NCI-H1930 (cell line): Measurements from ENCODE around the gene OPRL1.
A peak's percentile ranks its signal among the peaks of the same experiment; 100 is the strongest.

ENCODE experiments used
- DNase-seq, 2 experiments: peaks; one replicate each; lab custom pipeline; 2025; lab: John Stamatoyannopoulos, UW

The OPRL1 gene

GRCh38 chr20:64072498-64073063 lies 7.3 kb upstream of the OPRL1 start:
- DNase-seq: no peak

DNA sequence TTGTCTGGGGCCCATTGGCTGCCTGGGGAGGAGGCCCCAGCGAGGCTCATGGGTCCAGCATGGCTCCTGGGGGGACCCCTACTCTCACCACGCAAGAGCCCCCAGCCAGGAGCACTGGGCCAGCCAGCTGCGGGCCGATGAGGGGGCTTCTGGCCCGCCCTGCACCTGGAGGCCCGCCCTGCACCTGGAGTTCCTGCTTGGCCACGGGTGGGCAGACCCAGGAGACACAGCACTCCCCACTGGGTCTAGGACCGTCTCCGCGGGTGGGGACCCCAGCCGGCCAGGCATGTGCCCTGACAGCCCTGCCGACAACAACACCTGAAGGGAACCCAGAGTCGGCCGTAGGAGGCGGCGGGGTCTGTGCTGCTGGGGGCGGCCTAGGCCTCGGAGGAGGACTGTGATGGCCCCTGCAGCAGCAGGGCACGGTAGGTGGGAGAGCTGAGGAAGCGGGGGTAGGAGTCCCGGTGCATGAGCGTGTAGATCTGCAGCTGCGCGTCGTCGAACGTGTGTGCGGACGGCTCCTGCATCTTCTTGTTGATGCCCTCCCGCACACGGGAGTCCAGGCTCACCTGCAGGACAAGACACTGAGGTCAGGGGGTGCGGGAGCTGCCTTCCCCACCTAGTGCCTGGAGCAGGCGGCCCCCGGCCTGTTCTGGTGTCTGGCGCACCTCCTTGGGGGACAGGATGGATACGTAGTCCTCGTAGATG lies 6.3 kb upstream of the OPRL1 start:
- no peak for DNase-seq

- DNase-seq: no peak
Measured at GRCh38 chr20:64074184-64074789, 5.6 kb upstream of the OPRL1 start.

- no peak for DNase-seq
Measured at GRCh38 chr20:64074963-64075362, 4.9 kb upstream of the OPRL1 start.

GRCh38 chr20:64075556-64075955 lies 4.3 kb upstream of the OPRL1 start:
- no peak for DNase-seq

DNA sequence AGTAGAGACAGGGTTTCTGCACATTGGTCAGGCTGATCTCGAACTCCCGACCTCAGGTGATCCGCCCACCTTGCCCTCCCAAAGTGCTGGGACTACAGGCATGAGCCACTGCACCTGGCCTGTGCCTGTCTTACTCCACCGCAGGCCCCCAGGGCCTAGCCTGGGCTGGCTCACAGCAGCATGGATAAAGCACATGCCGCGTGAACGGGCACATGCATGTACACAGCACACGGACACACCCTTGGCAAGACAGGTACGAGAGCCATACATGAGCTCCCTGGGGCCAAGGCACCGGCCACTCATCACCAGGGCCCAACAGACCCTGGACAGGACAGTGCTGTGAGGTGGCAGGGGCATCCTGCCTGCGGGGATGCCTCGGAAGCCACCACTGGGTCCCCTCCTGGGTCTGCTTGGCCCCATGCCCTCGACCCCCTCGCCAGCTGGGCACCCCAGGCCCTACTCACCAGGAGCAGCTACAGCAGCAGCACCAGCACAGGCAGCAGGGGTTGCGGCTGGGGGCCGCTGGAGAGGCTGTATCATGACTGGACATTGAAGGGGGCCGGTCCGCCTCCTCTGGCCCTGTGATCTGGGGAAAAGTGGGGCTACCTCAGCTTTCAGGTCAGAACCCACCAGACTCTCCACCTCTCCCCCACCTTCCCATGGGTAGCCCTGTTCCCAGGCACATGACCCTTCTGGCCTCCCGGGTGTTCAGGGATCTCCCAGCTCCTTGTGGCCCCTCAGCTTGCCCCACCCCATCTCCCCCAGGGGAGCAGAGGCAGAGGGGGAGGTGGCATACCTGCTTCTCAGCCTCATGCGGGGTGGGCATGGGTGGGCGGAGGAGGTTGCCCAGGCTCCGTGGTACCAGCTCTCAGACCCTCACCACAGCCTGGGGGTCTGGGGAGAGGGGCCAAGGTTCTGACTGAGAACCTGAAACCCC lies 3.6 kb upstream of the OPRL1 start:
- DNase-seq: no peak

GRCh38 chr20:64077094-64077493 lies 2.8 kb upstream of the OPRL1 start:
- DNase-seq: no peak

DNA sequence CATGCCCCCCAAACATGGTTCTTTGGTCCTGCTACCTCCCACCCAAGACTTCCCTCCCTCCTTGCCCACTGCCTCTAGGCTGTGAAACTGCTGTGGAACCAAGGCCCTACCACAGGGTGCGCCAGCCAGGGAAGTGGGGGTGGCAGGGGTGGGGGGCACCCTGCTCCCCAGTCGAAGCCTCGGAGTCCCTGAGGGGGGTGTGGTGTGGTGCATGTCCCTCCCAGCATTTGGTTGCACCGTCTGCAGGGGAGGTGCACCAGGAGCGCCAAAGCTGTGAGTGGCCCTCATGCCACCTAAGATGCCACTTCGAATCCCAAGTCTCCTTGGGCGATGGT lies 2.4 kb upstream of the OPRL1 start:
- no peak for DNase-seq

- DNase-seq: no peak
Measured at GRCh38 chr20:64077876-64078551, 1.9 kb upstream of the OPRL1 start.

- DNase-seq: no peak
Measured at GRCh38 chr20:64078934-64079272, 979 bp upstream of the OPRL1 start.

- DNase-seq: peak; percentile 65 to 85
Measured at GRCh38 chr20:64079273-64080012, 439 bp upstream of the OPRL1 start, which contains the start of gene RGS19. Gene RGS19, minus strand, starts transcription at chr20:64079518. Its CDS starts 2,632 bp downstream, at chr20:64076886.

GRCh38 chr20:64080813-64081623 lies 1.1 kb downstream of the OPRL1 start:
- no peak for DNase-seq

DNA sequence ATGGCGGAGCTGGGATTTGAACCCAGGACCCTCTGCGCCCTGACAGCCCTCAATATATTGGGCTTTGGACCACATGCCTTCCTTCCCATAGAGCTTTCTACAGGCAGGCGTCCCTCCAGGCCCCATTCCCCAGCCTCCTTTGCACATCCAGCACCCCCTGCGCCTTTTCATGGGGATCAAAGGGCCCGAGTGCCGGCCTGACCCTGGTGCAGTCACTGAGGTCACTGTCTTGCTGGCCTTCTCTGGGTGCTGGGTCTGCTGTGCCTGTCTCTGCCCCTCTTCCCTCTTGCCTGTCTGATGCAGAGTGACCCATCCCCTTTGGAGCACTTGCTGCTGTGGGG lies 1.7 kb downstream of the OPRL1 start:
- no peak for DNase-seq

DNA sequence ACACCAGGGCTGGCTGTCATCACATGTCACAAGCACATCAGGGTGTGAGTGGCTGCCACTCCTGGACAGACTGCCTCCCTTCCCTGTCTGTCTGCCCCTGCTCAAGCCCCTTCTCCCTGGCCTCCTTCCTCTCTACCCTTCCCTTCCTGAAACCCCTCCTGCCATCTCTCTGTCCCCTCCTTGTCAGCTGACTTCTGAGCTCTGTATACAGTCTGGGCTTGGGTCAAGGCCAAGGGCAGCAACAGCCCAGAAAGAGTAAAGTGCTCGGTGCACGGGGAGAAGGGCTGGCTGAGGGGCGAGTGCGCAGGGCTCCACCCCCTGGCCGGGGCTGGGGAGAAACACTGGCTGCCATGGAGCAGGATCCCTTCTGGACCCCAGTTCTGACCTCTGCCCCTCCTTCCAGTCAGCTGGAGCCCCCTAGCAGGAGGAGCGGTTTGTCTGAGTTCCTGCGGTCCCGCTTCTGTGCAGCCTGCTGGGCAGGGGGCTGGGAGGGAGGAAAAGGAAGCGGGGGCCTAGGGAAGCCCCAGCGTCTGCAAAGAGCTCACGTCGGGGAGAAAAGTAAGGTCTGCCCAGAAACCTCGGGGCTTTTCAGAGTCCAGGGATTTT lies 2.3 kb downstream of the OPRL1 start:
- DNase-seq: no peak

DNA sequence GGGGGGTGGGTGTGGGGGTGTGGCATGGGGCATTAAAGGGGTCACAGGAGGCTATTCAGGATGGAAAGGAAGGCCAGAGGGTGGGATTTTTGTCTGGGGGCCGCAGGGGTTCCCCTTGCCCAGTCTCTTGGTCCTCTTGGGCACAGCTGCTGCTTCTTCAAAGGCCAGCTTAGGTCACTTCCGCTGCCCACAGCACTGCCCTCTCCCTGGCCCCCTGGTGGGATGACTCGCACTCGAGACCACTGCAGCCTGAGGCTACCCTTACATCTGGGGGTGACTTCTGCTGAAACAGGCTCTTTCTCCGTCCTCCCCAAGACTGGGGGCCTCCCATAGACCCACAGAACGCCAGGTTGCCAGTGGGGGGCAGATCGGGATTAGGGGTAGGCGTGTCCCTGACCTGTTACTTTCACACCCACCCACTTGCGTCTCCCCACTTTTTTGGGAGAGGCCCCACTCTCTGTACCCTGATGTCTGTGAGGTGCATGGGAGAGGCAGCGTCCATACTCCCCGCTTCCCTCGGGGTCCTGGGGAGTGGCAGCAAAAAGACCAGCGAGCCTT lies 3.0 kb downstream of the OPRL1 start:
- DNase-seq: no peak

DNA sequence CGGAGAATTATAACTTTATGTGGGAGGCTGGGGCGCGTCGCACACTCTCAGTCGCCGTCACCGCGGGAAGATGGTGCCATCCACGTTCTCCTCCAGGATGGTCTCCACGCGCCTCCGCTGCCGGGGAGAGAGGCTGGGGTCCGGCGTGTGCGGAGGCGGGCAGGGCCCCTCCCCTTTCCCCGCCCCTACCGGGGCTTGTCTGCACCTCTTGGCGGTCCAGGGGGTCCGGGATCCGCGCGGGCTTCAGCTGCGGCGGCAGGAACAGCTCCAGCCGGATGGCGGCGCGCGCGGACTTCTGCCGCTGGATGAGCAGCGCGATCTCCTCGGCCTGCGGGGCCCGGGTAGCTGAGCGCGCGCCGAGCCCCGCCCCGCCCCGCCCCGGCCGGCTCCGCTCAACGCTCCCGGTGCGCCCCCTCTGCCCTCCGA lies 3.5 kb downstream of the OPRL1 start:
- DNase-seq: peak; percentile 76 to 88

- no peak for DNase-seq
Measured at GRCh38 chr20:64083804-64084684, 4.2 kb downstream of the OPRL1 start, which contains the start of gene LKAAEAR1. Gene LKAAEAR1, minus strand, starts transcription at chr20:64084398. Its CDS starts 179 bp downstream, at chr20:64084219.

- no peak for DNase-seq
Measured at GRCh38 chr20:64084685-64085152, 4.8 kb downstream of the OPRL1 start.
